ENCODE data around the gene ZKSCAN7. TPM values are rescaled to one million over a fixed set of nuclear protein-coding genes. Genes with fewer than 3 reads are reported as not detected.

The ZKSCAN7 gene
- total and polyA plus RNA-seq, 2 of the 8 experiments (the other 6 are each of a cell fraction or from before 2014, with no cell fraction given), result 5.5 to 8.5 TPM

GRCh38 chr3:44506556-44506955, 48.4 kb upstream of the ZKSCAN7 start:
- Histone ChIP-seq H3K14ac (ENCODE audit: insufficient read length) (no peak overlapping the region), H3K4ac (replicated peaks; ENCODE audit: insufficient read length, low read depth, low read length) (no peak overlapping the region), H2BK120ac (replicated peaks; ENCODE audit: low read depth, low read length) (no peak overlapping the region), H3K36me3 (ENCODE audit: control insufficient read depth in 2 of 4, insufficient read depth in 4 of 4, low read length in 3 of 4) (peaks cover 2 to 11% (median 8%) of the 10 kb centered on the region in 4 experiments; a peak in 5 of 8 replicates), H3K79me1 (ENCODE audit: low read depth, low read length) (peaks cover 6% of the 10 kb centered on the region), H4K91ac (replicated peaks; ENCODE audit: insufficient read length, low read length) (no peak overlapping the region), H3K56ac (replicated peaks; ENCODE audit: insufficient read length, low read depth, low read length) (no peak overlapping the region), H3K27ac (ENCODE audit: low read depth, low read length) (no peak overlapping the region), H4K5ac (ENCODE audit: insufficient read length, low read depth, low read length) (no peak overlapping the region), H3K79me2 (ENCODE audit: control insufficient read depth in 1 of 2, insufficient read depth in 2 of 2, low read length in 2 of 2) (peaks cover 9 to 76% of the 10 kb centered on the region in 2 experiments), H3K18ac (ENCODE audit: extremely low read depth, low read length) (no peak overlapping the region), H2BK20ac (ENCODE audit: low read length) (no peak overlapping the region), H2BK12ac (ENCODE audit: low read depth, low read length) (no peak overlapping the region), H3K9me3 (ENCODE audit: insufficient read depth in 2 of 2, low read depth in 1 of 2, low read length in 1 of 2) (peaks cover 10 to 12% of the 10 kb centered on the region in 2 experiments; a peak in 3 of 4 replicates), H3K27me3 (replicated peaks in 1 of 4; ENCODE audit: control insufficient read depth in 3 of 4, extremely low read depth in 1 of 4, insufficient read depth in 3 of 4, low read length in 3 of 4) (no peaks in the 10 kb centered on the region), H2BK15ac (ENCODE audit: low read length) (no peak overlapping the region), H3K23ac (ENCODE audit: insufficient read length) (no peak overlapping the region), H3K9ac (replicated peaks in 1 of 4; ENCODE audit: extremely low read depth in 1 of 4, low read depth in 3 of 4, low read length in 3 of 4) (no peak overlapping the region), H3K4me1 (replicated peaks in 1 of 4; ENCODE audit: control insufficient read depth in 3 of 4, insufficient read depth in 4 of 4, low read length in 3 of 4) (peaks cover 2 to 8% (median 3%) of the 10 kb centered on the region in 4 experiments; a peak in 3 of 7 replicates), H3K23me2 (ENCODE audit: low read depth, low read length) (no peaks in the 10 kb centered on the region; the same call in none of the 2 replicates), H3K4me3 (ENCODE audit: extremely low read depth in 1 of 4, insufficient read depth in 2 of 4, low read depth in 3 of 4, low read length in 4 of 4) (no peak overlapping the region), H2AFZ (ENCODE audit: low read length) (no peak overlapping the region), H3K4me2 (ENCODE audit: insufficient read depth in 1 of 2, low read depth in 2 of 2, low read length in 2 of 2) (no peak overlapping the region), H4K20me1 (replicated peaks in 1 of 2; ENCODE audit: control insufficient read depth in 1 of 2, insufficient read depth in 2 of 2, low read length in 2 of 2) (peaks cover 0 to 4% of the 10 kb centered on the region in 2 experiments), H4K8ac (ENCODE audit: extremely low read depth, insufficient read depth, low read length) (no peak overlapping the region), H2BK5ac (ENCODE audit: low read depth, low read length) (no peak overlapping the region), H2AK5ac (ENCODE audit: low read depth, low read length) (no peak overlapping the region)
- no peak for FAIRE-seq
- no peak for DNase-seq (ENCODE audit: low read depth in 1 of 2, low spot score in 2 of 2)
- ChIA-PET CTCF (ENCODE audit: partially characterized antibody) (interaction anchor here (1.0 kb wide), 1 partner anchor 13 kb away, joined by 3 read pairs; no protein-coding TSS in a partner anchor), POLR2A (ENCODE audit: partially characterized antibody) (interaction anchor here (0.7 kb wide), 1 partner anchor 169 kb away, joined by 3 read pairs; no protein-coding TSS in a partner anchor)
- WGBS, 2 experiments (ENCODE audit: extremely low coverage in 1 of 2, insufficient coverage in 1 of 2, insufficient read length in 1 of 2, insufficient replicate concordance in 2 of 2, low coverage in 1 of 2, low lambda C conversion rate in 2 of 2, missing lambda C conversion rate in 1 of 2), result 93% methylated on average over 3 of the region's 3 CpGs; no CpG with 5 or more reads in 1 of the 2 experiments
- TF ChIP-seq KDM5A (IDR thresholded peaks at IDR 0.05; ENCODE audit: low read length), result no peak
- no peak for TF ChIP-seq SUZ12 (IDR thresholded peaks at IDR 0.05; ENCODE audit: low read length)
- TF ChIP-seq POU5F1 (IDR thresholded peaks at IDR 0.05; ENCODE audit: low read depth, low read length), result no peak
- TF ChIP-seq CBX8 (IDR thresholded peaks at IDR 0.05; ENCODE audit: borderline replicate concordance, low read depth, low read length), result no peak
- TF ChIP-seq RXRA (IDR thresholded peaks at IDR 0.05; ENCODE audit: insufficient read depth, low read depth, low read length), result no peak
- no peak for TF ChIP-seq SRF (IDR thresholded peaks at IDR 0.05; ENCODE audit: low read depth, low read length)
- TF ChIP-seq ASH2L (IDR thresholded peaks at IDR 0.05; ENCODE audit: low read length), result no peak
- TF ChIP-seq CEBPB (IDR thresholded peaks at IDR 0.05; ENCODE audit: low read depth, low read length), result no peak
- no peak for TF ChIP-seq JUN (IDR thresholded peaks at IDR 0.05; ENCODE audit: low read depth, low read length)
- TF ChIP-seq ATF2 (IDR thresholded peaks at IDR 0.05; ENCODE audit: low read length), result no peak
